Renal cortex interstitium (tissue), 11 donors: ENCODE results near the gene PDK4. TPM values are rescaled to one million over a fixed set of nuclear protein-coding genes. Genes with fewer than 3 reads are reported as not detected.
"Not testable (repeated sequence)": the region's sequence is repeated elsewhere in the genome, so short reads cannot be mapped to it uniquely, and the experiment has no call there.

Experiments
- DNase-seq, 11 donors: peaks; one replicate each; pipeline ENCODE4 v3.0.0-alpha.2; 2013; ENCODE audit warnings: low read depth in 9 of 11, low spot score in 4 of 11; ENCODE audit errors: extremely low read depth in 1 of 11
- polyA plus RNA-seq, 3 donors: library from polyadenylated mRNA; unstranded; fragments of 120-200 nt; gene quantifications; one replicate each; pipeline ENCODE4 v1.2.1, GENCODE V29; 2013; ENCODE audit not compliant: insufficient read length in 3 of 3

PDK4 gene
- polyA plus RNA-seq, 3 donors: 15.2 to 31.9 (median 21.3) TPM

DNA sequence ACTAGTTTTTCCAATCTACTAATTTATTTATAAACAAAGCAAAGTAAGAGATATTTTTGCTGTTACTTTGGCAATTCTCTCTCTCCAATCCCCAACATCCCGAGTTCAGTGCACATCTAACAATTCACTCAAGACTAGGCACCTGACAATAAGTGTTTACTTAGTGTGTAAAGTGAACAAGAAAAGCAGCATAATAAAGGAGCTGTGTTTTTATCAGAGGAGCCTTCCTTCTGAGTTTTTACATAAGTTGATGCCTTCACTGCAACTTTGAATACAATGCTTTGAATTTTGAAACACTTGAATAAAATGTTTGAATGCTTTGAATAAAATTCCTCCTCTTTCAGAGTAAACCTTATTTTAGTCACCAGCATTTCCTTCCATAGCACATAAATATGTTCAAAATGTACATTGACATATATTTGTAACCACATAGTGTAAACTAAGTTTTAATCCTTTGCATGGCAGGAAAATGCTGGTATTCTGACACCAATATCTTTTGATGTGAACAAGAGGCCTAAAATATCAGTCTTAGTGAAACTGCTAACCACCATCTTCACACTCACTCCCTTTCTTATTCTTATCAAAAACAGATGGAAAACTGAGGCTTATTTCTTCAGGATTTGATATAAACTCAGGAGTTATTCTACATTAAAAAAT, 11.4 kb downstream of the PDK4 start:
- no peak for DNase-seq

DNA sequence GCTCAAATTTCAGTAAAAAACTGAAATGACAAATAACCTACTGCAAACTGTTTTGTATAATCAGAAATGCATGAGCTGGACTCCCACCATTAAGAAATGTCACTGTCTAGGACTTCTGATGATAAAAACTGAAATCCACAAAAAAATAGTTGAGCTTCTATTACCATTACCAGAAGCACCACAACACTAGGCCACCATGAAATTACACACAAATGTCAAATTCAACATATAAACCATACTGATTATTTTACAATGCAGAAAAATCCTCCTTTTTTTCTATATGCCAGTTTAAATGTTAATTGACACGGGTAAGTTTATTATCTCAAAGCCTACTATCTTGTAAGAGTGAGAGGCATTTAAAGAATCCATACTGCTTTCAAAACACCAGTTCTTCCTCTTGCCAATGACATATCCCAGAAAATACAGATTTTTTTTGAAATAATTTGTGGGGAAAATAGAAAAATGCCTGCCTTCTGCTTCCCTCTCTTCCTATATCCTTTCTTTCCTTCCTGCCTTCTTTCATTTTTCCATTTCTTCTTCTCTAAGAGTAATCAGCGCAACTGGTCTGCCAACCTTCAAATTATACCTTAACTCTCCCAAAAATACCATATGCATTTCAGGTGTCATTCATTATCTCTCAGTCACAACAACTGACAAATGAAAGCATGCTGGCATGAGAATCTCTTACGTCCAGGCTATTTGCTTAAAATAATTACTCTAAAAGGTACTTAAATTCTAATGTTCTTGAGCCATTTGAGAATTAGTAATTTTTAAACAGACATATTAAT, 12.3 kb downstream of the PDK4 start:
- DNase-seq: no peak

DNA sequence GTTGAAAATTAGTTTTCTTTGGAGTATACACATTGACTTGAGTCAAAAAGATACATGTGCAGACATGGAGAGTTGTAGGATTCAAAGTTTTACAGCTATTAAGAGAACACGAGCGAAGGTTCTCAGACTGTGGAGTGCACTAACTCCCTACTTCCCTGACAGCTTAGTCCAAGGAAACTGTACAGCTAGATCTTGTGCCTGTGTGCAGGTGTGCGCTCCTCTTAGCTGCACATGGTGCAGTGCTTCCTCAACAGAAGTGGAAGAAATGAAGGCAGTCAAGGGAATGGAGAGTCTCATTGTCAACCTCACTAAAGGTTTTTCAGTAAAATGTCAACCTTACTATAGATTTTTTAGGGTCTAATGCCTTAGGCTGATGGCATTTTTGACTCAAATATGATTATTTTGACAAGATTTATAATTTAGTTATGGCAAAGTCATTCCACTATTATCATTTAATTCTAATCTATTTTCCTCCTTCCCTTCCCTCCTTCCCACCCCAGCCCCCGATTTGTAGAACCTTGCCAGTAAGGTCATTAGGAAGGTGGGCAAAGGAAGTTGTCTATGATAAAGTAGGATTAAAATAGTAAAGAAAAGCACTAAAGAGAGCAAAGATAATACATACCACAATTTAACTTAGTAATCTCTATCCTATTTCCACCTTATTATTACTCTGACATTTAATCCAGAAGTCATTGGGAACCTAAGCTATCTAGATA, 13.6 kb downstream of the PDK4 start:
- DNase-seq: no peak

DNA sequence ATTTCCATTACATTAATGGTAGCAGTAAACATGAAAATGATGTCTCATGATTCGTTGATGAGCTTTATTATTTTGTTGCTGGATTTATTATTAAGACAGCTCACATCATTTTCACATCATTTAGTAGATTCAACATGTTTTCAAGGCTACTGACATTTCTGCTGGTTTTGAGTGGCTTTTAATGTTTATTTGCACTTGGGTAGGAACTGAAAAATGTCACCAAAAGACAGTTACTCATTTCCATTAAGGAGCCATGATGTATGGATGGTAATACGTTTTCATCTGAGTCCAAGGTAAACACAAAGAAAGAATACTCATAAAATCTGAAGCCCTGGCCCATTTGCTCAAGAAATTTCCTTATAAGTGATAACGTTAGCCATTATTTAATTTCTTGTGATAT, 14.8 kb downstream of the PDK4 start:
- DNase-seq: no peak

DNA sequence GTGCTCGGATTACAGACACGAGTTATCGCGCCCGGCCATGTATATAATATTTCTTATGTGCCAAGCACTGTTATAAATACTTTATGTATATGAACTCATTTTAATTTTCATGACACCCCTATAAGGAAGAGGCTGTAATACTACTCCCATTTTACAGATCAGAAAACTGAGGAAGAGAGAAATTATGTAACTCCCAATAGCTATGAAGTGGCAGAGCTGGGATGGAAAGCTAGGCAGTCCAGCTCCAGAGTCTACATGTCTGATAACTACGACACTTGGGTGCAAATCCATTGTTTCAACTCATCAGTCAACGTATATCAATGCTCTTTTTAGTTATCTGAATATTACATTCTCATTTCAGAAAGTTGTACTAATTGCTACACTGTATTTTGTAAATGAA, 17.0 kb downstream of the PDK4 start:
- DNase-seq: no peak

DNA sequence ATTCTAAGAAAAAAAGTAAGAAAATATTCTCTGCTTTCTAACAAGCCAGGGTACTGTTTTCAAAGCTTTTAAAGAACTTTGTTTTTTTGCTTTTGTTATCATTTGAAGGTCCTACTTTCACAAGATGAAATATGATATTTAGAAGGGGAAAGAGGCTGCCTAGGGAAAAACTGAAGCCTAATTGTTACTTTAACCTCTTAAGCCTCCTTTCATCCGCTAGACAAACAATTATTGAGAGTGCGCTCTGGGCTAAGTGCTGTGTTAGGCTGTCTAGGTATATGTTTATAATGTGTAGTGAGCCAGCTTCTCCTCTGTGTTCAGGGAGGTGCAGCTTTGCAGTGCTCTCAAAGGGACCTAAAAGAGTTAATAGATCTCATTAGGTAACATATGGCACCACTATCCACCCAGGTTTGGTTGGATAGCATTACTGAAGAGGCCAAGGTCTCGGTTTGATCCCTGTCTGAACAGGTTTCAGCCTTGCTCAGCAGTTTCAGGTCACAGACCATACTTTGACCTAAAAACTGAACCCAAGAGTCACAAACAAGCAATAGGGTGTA, 17.9 kb downstream of the PDK4 start:
- DNase-seq: no peak

DNA sequence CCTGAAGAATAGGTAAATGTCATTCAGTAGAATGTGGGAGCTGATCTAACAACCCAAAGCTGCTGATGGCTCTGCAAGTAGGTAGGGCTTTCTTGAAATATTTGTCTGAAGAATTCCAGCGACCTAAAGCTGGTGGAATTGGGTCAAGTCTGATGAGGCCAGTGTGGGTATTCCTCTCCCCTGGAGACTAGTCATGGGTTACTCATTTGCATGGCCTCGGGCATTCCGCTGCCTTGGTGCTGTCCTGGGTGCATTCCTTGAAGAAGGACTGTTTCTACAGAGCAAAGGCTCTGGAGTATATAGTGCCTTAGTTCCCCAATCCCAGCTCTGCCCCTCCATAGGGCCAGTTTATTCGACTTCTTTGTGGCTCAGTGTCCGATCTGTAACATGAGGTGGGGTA, 19.2 kb downstream of the PDK4 start:
- DNase-seq: no peak

DNA sequence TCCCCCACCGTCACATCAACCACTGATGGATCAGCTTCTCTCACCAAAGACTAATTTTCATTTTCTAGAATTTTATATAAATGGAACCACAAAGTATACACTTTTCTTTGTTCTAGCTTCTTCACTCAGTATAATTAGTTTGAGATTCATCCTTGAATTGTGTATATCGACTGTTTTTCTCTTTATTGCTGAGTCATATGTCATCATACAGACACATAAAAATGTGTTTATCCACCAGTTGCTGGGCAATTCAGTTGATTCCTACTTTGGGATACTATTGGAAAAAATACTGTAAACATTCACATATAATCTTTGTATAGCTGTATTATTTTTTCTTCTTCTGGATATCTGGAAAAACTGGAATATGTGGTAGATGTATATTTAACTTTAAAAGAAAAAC, 26.6 kb downstream of the PDK4 start:
- no peak for DNase-seq

DNA sequence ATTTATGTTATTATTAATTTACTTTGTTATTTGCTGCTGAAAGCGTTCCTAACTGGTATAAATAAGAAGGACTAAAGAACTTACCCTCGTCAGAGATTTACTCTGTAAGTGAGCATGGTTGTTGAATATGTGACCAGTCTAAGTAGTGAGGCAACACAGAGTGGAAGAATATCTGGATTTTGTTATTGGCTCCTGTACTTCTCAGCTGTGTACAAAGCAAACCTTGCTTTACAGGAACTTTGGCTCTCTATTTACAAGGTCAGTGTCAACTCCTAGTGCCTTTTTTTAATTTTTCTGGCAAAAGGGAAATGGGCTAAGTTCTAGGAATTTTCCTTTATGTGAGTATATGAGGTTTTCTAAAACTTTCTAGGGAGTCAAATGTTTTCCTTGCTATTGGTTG, 35.6 kb downstream of the PDK4 start:
- no peak for DNase-seq

DNA sequence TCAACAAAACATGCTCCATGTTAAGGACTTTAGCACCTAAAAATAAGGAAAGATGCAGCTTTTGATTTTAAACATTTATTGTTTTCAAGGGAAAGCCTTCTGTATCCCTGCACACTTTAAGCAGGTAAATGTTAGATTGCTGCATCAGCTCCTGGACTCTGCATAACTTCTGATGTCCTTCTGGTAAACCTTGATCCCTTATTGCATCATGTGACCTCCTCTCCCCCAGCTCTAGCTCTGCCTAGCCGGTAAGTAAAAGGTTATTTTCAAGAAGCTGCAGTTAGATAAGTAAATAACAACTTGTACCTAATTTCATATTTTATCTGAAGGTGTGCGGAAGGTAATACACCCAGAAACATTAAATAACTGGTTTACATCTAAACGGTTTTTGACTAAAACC, 37.5 kb downstream of the PDK4 start:
- DNase-seq: peak in 1 of 11 donors; percentile 14

DNA sequence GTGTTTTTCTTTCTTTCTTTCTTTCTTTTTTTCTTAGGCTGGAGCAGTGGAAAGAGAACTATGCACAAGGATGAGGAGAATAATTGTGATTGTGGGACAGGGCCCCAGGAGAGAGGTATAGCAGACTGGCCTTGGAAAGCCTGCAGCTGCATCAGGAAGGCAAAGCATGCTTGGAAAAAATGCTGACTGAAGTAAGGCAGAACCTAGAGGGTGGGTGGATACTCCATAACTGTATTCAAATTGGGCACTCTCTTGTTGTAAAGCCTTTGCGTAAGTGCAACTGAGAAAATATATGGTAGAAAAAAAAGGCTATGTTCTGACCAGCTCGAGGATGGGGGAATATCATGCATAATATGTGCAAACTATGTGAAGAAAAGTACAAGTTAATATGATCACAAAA, 39.5 kb downstream of the PDK4 start:
- no peak for DNase-seq

DNA sequence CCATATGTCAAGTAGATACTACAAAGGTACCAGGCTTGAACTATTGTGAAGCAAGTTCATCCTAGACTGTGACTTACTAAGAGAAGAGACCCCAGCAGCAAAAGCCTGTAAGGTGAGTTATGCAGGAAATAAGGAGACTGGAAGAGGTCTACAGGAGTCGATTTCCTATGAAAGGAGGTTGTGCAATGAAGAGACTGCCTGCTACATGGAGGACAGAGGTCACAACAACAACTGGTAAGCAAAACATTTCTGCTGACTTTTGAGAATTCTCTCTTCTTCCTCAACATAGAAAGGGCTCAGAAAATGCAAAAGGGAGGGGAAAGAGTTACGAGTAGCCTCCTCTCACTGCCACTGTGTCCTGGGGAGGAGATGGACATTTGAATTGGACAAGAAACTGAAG, 42.4 kb downstream of the PDK4 start:
- no peak for DNase-seq

DNA sequence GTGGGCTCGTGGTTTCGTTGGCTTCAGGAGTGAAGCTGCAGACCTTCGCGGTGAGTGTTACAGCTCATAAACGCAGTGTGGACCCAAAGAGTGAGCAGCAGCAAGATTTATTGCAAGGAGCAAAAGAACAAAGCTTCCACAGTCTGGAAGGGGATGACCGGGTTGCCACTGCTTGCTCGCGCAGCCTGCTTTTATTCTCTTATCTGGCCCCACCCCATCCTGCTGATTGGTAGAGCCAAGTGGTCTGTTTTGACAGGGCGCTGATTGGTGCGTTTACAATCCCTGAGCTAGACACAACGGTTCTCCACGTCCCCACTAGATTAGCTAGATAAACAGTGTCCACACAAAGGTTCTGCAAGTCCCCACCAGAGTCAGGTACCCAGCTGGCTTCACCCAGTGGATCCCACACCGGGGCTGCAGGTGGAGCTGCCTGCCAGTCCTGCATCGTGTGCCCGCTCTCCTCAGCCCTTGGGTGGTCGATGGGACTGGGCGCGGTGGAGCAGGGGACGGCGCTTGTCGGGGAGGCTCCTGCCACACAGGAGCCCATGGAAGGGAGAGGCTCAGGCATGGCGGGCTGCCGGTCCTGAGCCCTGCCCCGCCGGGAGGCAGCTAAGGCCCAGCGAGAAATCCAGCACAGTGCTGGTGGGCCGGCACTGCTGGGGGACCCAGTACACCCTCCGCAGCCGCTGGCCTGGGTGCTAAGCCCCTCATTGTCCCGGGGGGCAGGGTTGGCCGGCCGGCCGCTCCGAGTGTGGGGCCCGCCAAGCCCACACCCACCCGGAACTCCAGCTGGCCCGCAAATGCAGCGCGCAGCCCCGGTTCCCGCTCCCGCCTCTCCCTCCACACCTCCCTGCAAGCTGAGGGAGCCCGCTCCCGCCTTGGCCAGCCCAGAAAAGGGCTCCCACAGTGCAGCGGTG, 44.0 kb downstream of the PDK4 start:
- not testable (repeated sequence) for DNase-seq

DNA sequence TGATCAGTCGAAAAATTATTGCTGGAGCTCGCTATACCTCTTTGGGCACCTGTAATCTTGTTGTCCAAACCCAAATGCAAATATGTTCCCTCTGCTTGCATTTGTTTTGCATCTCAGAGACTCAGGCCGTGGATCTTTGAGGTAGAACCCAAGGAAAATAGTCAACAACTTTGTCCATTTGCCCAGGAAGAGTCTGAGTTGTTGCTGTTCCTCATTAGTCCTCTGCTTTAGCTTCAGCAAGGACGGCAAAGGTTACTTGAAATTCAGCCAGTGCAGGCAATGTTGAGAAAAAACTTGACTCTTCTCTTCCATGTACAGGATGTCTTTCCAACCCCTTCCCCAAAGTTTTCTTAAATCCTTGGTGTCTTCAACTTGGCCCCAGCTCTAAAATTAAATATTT, 45.8 kb downstream of the PDK4 start:
- no peak for DNase-seq

DNA sequence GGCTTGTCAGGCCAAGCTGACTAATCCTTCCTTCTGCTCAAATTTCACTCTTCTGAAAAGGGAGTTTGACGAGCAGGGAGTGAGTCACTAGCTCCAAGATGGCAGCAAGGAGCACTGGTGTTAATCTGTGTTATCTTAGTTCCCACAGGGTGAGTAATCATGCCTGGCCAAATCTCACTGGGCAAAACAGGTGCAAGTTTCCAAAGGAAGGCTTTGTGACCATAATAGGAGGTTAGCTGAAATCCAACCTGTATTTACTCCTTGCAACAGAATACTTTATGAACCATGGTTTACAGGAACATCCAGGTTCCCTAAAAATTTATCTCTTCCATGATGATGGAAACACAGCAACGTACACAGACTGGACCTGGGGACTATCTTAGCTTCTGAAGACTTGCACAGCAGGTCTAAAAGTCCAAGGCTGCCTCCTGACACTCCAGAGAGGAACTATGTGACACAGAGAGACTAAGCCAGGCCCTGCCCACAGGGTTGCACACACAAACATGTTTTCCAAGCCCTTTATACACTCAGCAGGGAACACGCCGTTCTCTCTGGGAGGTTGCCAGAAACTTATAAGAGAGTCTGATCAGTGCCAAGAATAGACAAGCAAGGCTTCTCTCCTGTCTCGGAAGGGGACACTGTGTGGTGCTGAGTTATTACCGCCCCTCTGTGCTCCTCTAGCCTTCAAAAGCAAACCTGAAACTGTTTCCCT, 46.3 kb downstream of the PDK4 start:
- DNase-seq: peak in 3 of 11 donors; percentile 19 to 43 (median 20)

DNA sequence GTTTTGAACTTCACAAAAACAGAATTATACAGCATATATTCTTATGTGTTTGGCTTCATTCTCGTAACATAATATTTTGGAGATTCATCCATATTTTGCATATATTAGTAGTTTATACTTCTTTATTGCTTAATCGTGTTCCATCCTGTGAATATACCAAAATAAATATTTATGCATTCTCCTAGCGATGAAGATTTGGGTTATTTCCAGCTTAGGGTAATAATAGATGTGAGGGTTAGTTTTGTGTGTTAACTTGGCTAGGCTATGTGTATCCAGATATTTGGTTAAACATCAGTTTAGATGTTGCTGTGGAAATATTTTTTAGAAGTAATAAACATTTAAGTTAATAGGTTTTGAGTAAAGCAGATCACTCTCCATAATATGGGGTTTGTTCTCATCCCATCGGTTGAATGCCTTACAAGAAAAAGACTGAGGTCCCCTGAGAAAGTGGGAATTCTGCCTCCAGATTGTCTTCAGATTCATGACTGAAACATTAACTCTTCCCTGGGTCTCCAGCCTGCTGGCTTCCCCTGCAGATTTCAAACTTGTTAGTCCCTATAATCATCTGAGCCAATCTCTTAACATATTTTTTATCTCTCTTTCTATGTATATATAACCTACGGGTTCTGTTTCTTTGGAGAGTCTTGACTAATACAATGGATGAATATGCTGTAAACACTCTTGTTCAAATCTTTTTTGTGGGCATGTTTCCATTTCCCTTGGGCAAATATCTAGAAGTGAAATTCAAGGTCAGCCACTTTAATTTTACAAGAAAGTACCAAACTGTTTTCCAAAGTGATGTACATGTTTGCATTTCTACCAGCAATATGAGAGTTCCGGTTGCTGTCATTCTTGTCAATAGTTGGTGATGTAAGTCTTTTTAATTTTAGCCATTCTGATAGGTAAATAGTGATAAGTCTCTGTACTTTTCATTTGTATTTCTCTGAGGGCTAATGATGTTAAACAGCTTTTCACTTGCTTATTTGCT, 48.7 kb downstream of the PDK4 start:
- no peak for DNase-seq

DNA sequence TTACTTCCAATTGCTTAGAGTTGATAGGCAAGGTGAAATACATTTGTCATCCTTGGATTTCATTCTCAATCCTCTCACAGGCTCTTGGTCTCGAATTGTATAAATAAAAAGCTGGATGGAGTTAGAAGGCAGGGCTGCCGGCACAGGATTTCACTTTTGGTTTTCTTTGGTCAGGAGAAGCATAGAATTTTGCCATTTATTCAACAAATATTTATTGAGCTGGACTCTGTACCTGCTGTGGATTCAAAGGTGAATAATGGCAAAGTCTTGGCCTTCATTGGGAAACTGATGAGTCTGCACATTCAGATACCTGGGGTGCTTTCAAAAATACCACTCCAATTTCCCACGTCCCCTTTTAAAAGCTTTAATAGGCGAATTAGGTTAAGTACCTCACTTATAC, 49.7 kb downstream of the PDK4 start:
- DNase-seq: no peak
